ENCODE data around the gene SPAG17.

DNA sequence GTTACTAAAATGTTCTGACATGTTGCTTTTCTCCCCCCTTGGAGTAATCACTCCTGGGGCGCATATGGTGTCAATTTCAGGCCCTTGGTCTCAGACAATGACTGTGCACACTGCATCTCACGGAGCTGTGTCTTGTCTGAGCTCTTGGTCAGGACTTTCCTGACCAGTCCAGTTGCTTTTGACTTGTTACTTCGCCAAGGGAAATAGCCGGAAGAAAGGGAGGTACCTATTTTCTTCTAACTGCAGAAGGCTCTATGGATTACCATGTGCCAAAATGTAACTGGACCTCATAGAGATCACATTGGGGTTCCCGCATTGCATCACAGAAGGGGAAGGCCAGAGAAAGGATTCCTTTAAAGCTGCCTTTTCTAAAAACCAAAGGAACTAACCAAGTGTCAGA lies 68.6 kb downstream of the SPAG17 start:
- no peak for TF ChIP-seq EZH2 (IDR thresholded peaks at IDR 0.05; ENCODE audit: low read length, unreplicated experiment)
- TF ChIP-seq, protein P1, sequence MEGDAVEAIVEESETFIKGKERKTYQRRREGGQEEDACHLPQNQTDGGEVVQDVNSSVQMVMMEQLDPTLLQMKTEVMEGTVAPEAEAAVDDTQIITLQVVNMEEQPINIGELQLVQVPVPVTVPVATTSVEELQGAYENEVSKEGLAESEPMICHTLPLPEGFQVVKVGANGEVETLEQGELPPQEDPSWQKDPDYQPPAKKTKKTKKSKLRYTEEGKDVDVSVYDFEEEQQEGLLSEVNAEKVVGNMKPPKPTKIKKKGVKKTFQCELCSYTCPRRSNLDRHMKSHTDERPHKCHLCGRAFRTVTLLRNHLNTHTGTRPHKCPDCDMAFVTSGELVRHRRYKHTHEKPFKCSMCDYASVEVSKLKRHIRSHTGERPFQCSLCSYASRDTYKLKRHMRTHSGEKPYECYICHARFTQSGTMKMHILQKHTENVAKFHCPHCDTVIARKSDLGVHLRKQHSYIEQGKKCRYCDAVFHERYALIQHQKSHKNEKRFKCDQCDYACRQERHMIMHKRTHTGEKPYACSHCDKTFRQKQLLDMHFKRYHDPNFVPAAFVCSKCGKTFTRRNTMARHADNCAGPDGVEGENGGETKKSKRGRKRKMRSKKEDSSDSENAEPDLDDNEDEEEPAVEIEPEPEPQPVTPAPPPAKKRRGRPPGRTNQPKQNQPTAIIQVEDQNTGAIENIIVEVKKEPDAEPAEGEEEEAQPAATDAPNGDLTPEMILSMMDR (conservative IDR thresholded peaks at IDR 0.05; ENCODE audit: low read depth, low read length), result no peak
- no peak for TF ChIP-seq EZH2phosphoT487 (IDR thresholded peaks at IDR 0.05; ENCODE audit: borderline replicate concordance, low read length)
